PC-3 (cell line): ENCODE results near the gene MYL5. TPM values are rescaled to one million over a fixed set of nuclear protein-coding genes. Genes with fewer than 3 reads are reported as not detected.

Experiments used
- ATAC-seq: fragments of 200-7000 bp; cut with Tn5 transposase; 2 replicates; pipeline ENCODE4 v1.9.1; 2020; ENCODE audit warnings: mild to moderate bottlenecking, moderate library complexity
- BruUV-seq: library from RNA; stranded (reverse); fragments of 400-500 nt; replicated peaks from 2 replicates; lab custom pipeline; 2021; lab: Mats Ljungman, UMichigan
- CTCF ChIA-PET: fragments of 300-600 bp; sonication (Branson Sonifier 250); formaldehyde crosslinking; loops from one replicate; lab custom pipeline; 2022; ENCODE audit warnings: antibody characterized with exemption; lab: Charles Lee
- POLR2A ChIA-PET: fragments of 300-600 bp; sonication (Branson Sonifier 250); formaldehyde crosslinking; loops from one replicate; lab custom pipeline; 2022; ENCODE audit warnings: antibody characterized with exemption; ENCODE audit not compliant: unreplicated experiment; lab: Charles Lee
- DNase-seq: peaks from one replicate; pipeline ENCODE4 v3.0.0-alpha.2; 2015
- H2AFZ ChIP-seq: fragments of 300-600 bp; sonication (generic); 2 replicates; pipeline ENCODE4 v1.6.0; 2016; ENCODE audit warnings: antibody characterized with exemption, low read length
- H3F3A ChIP-seq: fragments of 300-600 bp; sonication (generic); one replicate; pipeline ENCODE4 v1.6.0; 2017; ENCODE audit warnings: antibody characterized with exemption, low read length, control low read depth, mild to moderate bottlenecking; ENCODE audit not compliant: unreplicated experiment
- H3K27ac ChIP-seq: fragments of 300-600 bp; sonication (generic); 2 replicates; pipeline ENCODE4 v1.5.1; 2016; ENCODE audit warnings: mild to moderate bottlenecking, low read length
- H3K27me3 ChIP-seq: fragments of 300-600 bp; sonication (generic); 2 replicates; pipeline ENCODE4 v1.6.1; 2016; ENCODE audit warnings: low read length, mixed read lengths
- H3K36me3 ChIP-seq: fragments of 300-600 bp; sonication (generic); 2 replicates; pipeline ENCODE4 v1.6.1; 2016; ENCODE audit warnings: low read depth, mixed run types, low read length, mixed read lengths
- H3K4me1 ChIP-seq: fragments of 300-600 bp; sonication (generic); 2 replicates; pipeline ENCODE4 v1.5.1; 2016; ENCODE audit warnings: low read length; ENCODE audit not compliant: insufficient read depth
- H3K4me2 ChIP-seq: fragments of 300-600 bp; sonication (generic); 2 replicates; pipeline ENCODE4 v1.6.0; 2016; ENCODE audit warnings: low read length
- H3K4me3 ChIP-seq: fragments of 300-600 bp; sonication (generic); 2 replicates; pipeline ENCODE4 v1.5.1; 2016; ENCODE audit warnings: mild to moderate bottlenecking, low read length, mixed read lengths
- H3K79me2 ChIP-seq: fragments of 300-600 bp; sonication (generic); 2 replicates; pipeline ENCODE4 v1.6.1; 2017; ENCODE audit warnings: low read length, mixed read lengths
- H3K9ac ChIP-seq: fragments of 300-600 bp; sonication (generic); 2 replicates; pipeline ENCODE4 v1.6.0; 2016; ENCODE audit warnings: mild to moderate bottlenecking, low read length
- H3K9me2 ChIP-seq: fragments of 300-600 bp; sonication (generic); replicated peaks from 2 replicates; pipeline ENCODE4 v1.6.1; 2016; ENCODE audit warnings: mixed run types, low read length, mixed read lengths
- H3K9me3 ChIP-seq: fragments of 300-600 bp; sonication (generic); 2 replicates; pipeline ENCODE4 v1.6.1; 2016; ENCODE audit warnings: low read length, mixed read lengths
- H4K20me1 ChIP-seq: fragments of 300-600 bp; sonication (generic); 2 replicates; pipeline ENCODE4 v1.6.1; 2016; ENCODE audit warnings: low read length, mixed read lengths
- EZH2 ChIP-seq: fragments of 300-600 bp; sonication (generic); IDR thresholded peaks from one replicate; pipeline ENCODE4 v1.6.1; 2017; ENCODE audit warnings: antibody characterized with exemption, mild to moderate bottlenecking, low read length; ENCODE audit not compliant: unreplicated experiment
- EZH2phosphoT487 ChIP-seq: fragments of 300-600 bp; sonication (generic); IDR thresholded peaks from 2 replicates; pipeline ENCODE4 v1.6.1; 2018; ENCODE audit warnings: mild to moderate bottlenecking, antibody characterized with exemption, low read length, borderline replicate concordance
- intact Hi-C: fragments of 100-400 bp; cut with micrococcal nuclease; formaldehyde crosslinking; loops from 2 replicates; pipeline ENCODE4 v1.9.0; 2023
- total RNA-seq: library from RNA; depleted of rRNA; stranded (reverse); fragments of >200 nt; gene quantifications from 2 replicates; pipeline ENCODE4 v1.2.3, GENCODE V29; 2014
- TF ChIP-seq, protein P1 (sequence below): fragments of 300-600 bp; sonication (generic); conservative IDR thresholded peaks from 2 replicates; pipeline ENCODE4 v1.5.1; 2017; ENCODE audit warnings: antibody characterized with exemption, low read depth, mild to moderate bottlenecking, low read length

MYL5 gene
- total RNA-seq, 1 experiment from 2014 or later: 15.2 TPM

DNA sequence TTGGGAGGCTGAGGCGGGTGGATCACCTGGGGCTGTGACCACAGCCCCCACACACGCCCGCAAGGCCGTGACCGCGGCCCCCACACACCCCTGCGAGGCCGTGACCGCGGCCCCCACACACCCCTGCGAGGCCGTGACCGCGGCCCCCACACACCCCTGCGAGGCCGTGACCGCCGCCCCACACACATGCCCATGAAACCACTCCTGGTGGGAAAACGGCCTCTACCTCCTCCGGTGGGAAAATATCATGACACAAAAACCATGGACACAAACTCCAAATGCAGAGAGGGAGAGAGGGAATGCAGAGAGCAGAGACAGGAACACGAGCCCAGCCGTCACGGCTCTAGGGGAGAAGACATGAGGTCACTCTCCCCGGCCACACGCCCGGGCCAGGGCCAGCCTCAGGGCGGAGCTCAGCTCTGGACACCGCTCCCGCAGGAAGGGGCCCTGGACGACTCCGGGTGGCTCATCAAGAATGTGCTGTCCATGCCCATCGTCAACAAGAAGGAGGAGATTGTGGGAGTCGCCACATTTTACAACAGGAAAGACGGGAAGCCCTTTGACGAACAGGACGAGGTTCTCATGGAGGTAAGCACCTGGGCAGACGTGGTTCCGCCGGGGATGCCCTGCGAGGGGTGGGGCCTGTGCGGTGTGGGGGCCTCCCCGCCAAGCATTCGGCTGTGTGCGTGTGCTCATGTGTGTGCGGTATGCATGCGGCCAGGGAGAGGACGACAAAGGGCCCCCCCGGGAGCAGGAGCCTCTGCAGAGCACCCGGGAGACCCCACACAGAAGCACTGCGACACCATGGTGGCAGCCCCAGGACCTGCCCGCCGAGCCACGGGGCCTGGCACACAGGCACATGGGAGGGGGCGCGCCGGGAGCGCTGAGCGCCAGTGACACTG lies 17.7 kb upstream of the MYL5 start:
- POLR2A ChIA-PET: no interaction called here
- no peak overlapping the region for H2AFZ ChIP-seq
- H3K9me2 ChIP-seq: no peaks in the 10 kb centered on the region
- no peaks in the 10 kb centered on the region for H3K4me1 ChIP-seq
- intact Hi-C loops: no loop called here
- no peaks in the 10 kb centered on the region for H3K27me3 ChIP-seq
- CTCF ChIA-PET: no interaction called here
- H4K20me1 ChIP-seq: no peaks in the 10 kb centered on the region
- TF ChIP-seq EZH2 (no peak), EZH2phosphoT487 (no peak)
- TF ChIP-seq, protein P1, sequence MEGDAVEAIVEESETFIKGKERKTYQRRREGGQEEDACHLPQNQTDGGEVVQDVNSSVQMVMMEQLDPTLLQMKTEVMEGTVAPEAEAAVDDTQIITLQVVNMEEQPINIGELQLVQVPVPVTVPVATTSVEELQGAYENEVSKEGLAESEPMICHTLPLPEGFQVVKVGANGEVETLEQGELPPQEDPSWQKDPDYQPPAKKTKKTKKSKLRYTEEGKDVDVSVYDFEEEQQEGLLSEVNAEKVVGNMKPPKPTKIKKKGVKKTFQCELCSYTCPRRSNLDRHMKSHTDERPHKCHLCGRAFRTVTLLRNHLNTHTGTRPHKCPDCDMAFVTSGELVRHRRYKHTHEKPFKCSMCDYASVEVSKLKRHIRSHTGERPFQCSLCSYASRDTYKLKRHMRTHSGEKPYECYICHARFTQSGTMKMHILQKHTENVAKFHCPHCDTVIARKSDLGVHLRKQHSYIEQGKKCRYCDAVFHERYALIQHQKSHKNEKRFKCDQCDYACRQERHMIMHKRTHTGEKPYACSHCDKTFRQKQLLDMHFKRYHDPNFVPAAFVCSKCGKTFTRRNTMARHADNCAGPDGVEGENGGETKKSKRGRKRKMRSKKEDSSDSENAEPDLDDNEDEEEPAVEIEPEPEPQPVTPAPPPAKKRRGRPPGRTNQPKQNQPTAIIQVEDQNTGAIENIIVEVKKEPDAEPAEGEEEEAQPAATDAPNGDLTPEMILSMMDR: no peak
- BruUV-seq: no TSS peak
- no peaks in the 10 kb centered on the region for H3K79me2 ChIP-seq
- DNase-seq: no peak
- no peaks in the 10 kb centered on the region for H3K36me3 ChIP-seq
- no peaks in the 10 kb centered on the region for H3F3A ChIP-seq
- H3K27ac ChIP-seq: no peak overlapping the region
- no peak overlapping the region for H3K9ac ChIP-seq
- H3K4me3 ChIP-seq: no peak overlapping the region
- no peaks in the 10 kb centered on the region for H3K9me3 ChIP-seq
- ATAC-seq: no peak
- no peak overlapping the region for H3K4me2 ChIP-seq

DNA sequence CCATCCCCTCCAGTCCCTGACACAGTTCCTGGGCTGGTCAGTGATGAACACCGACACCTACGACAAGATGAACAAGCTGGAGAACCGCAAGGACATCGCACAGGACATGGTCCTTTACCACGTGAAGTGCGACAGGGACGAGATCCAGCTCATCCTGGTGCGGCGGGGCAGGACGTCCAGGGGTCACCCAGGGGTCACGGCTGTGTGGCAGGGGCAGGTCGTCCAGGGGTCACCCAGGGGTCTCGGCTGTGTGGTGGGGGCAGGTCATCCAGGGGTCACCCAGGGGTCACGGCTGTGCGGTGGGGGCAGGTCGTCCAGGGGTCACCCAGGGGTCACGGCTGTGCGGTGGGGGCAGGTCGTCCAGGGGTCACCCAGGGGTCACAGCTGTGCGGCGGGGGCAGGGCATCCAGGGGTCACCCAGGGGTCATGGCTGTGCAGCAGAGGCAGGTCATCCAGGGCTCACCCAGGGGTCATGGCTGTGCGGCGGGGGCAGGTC lies 17.0 kb upstream of the MYL5 start:
- H3K4me1 ChIP-seq: no peaks in the 10 kb centered on the region
- ATAC-seq: no peak
- H3K27me3 ChIP-seq: no peaks in the 10 kb centered on the region
- BruUV-seq: no TSS peak
- H3K9me2 ChIP-seq: no peaks in the 10 kb centered on the region
- no peak for DNase-seq
- H3K79me2 ChIP-seq: no peaks in the 10 kb centered on the region
- H3K36me3 ChIP-seq: no peaks in the 10 kb centered on the region
- TF ChIP-seq, protein P1: no peak
- TF ChIP-seq EZH2 (no peak), EZH2phosphoT487 (no peak)
- no peaks in the 10 kb centered on the region for H3K9me3 ChIP-seq
- no peaks in the 10 kb centered on the region for H4K20me1 ChIP-seq
- no peak overlapping the region for H3K4me2 ChIP-seq
- CTCF ChIA-PET: no interaction called here
- H3K4me3 ChIP-seq: no peak overlapping the region
- intact Hi-C loops: no loop called here
- H3F3A ChIP-seq: no peaks in the 10 kb centered on the region
- POLR2A ChIA-PET: no interaction called here
- H3K9ac ChIP-seq: no peak overlapping the region
- H3K27ac ChIP-seq: no peak overlapping the region
- no peak overlapping the region for H2AFZ ChIP-seq
